HEK293 (cell line): ENCODE results near the gene RND1.
"Not testable (repeated sequence)": the region's sequence is repeated elsewhere in the genome, so short reads cannot be mapped to it uniquely, and the experiment has no call there.

Experiments used
- CTCF ChIA-PET: fragments of 350-600 bp; formaldehyde crosslinking; extraction: SDS; loops from one replicate; lab custom pipeline; 2021; ENCODE audit warnings: antibody characterized with exemption; lab: Yijun Ruan, JAX
- POLR2A ChIA-PET: fragments of 300-600 bp; formaldehyde crosslinking; extraction: SDS; loops from one replicate; lab custom pipeline; 2020; ENCODE audit warnings: antibody characterized with exemption, inconsistent platforms; lab: Yijun Ruan, JAX
- H3K27ac ChIP-seq: fragments of 200-500 bp; sonication (Bioruptor generic); 2 replicates; pipeline ENCODE4 v1.5.1; 2014; ENCODE audit warnings: low read depth, low read length, control low read depth, inconsistent platforms; ENCODE audit errors: extremely low read depth
- H3K36me3 ChIP-seq, 2 experiments: fragments of 200-500 bp in 1 of 2; sonication (Bioruptor generic) in 1 of 2; 1 replicate in 1 of 2; 2 replicates in 1 of 2; pipeline ENCODE4 v1.5.1; 2014 to 2017; ENCODE audit warnings: inconsistent platforms in 2 of 2, low read length in 2 of 2; ENCODE audit not compliant: control insufficient read depth in 2 of 2, insufficient read depth in 1 of 2
- H3K4me1 ChIP-seq: fragments of 200-500 bp; sonication (Bioruptor generic); 2 replicates; pipeline ENCODE4 v1.5.1; 2014; ENCODE audit warnings: mild to moderate bottlenecking, low read length, inconsistent platforms; ENCODE audit not compliant: control insufficient read depth, insufficient read depth
- H3K4me3 ChIP-seq: 2 replicates; pipeline ENCODE4 v1.5.1; 2011; ENCODE audit warnings: low read depth, mild to moderate bottlenecking, control low read depth, low read length, moderate library complexity
- H3K9me3 ChIP-seq: fragments of 200-500 bp; sonication (Bioruptor generic); 2 replicates; pipeline ENCODE4 v1.5.1; 2014; ENCODE audit warnings: low read depth, low read length, inconsistent platforms; ENCODE audit not compliant: control insufficient read depth, insufficient read depth
- GLIS2 ChIP-seq: fragments of 450-650 bp; formaldehyde crosslinking; IDR thresholded peaks from 2 replicates; pipeline ENCODE4 v1.5.1; 2016; ENCODE audit warnings: missing biosample characterization, missing genetic modification characterization
- MZF1 ChIP-seq: fragments of 450-650 bp; formaldehyde crosslinking; IDR thresholded peaks from 2 replicates; pipeline ENCODE4 v1.5.1; 2017; ENCODE audit warnings: missing biosample characterization, missing genetic modification characterization, borderline replicate concordance
- SCRT2 ChIP-seq: fragments of 450-650 bp; formaldehyde crosslinking; IDR thresholded peaks from 2 replicates; pipeline ENCODE4 v1.5.1; 2016; ENCODE audit warnings: missing biosample characterization, missing genetic modification characterization
- ZBTB44 ChIP-seq: fragments of 450-650 bp; IDR thresholded peaks from 2 replicates; pipeline ENCODE4 v1.5.1; 2018; ENCODE audit warnings: missing biosample characterization, mild to moderate bottlenecking, missing genetic modification characterization
- ZBTB8A ChIP-seq: fragments of 450-650 bp; formaldehyde crosslinking; IDR thresholded peaks from 2 replicates; pipeline ENCODE4 v1.5.1; 2016; ENCODE audit warnings: missing biosample characterization, missing genetic modification characterization
- ZEB2 ChIP-seq: fragments of 450-650 bp; formaldehyde crosslinking; IDR thresholded peaks from 2 replicates; pipeline ENCODE4 v1.5.1; 2016; ENCODE audit warnings: missing biosample characterization, missing genetic modification characterization
- ZNF155 ChIP-seq: fragments of 450-650 bp; formaldehyde crosslinking; IDR thresholded peaks from 2 replicates; pipeline ENCODE4 v1.5.1; 2016; ENCODE audit warnings: missing biosample characterization, missing genetic modification characterization
- ZNF221 ChIP-seq: fragments of 450-650 bp; formaldehyde crosslinking; IDR thresholded peaks from 2 replicates; pipeline ENCODE4 v1.5.1; 2017; ENCODE audit warnings: missing biosample characterization, missing genetic modification characterization, borderline replicate concordance
- ZNF248 ChIP-seq: fragments of 450-650 bp; formaldehyde crosslinking; IDR thresholded peaks from 2 replicates; pipeline ENCODE4 v1.5.1; 2017; ENCODE audit warnings: missing biosample characterization, missing genetic modification characterization
- ZNF280D ChIP-seq: fragments of 450-650 bp; formaldehyde crosslinking; IDR thresholded peaks from 2 replicates; pipeline ENCODE4 v1.5.1; 2016; ENCODE audit warnings: missing biosample characterization, missing genetic modification characterization
- ZNF335 ChIP-seq: fragments of 450-650 bp; formaldehyde crosslinking; conservative IDR thresholded peaks from 2 replicates; pipeline ENCODE4 v1.5.1; 2016; ENCODE audit warnings: missing biosample characterization, missing genetic modification characterization
- ZNF510 ChIP-seq: fragments of 450-650 bp; formaldehyde crosslinking; IDR thresholded peaks from 2 replicates; pipeline ENCODE4 v1.5.1; 2018; ENCODE audit warnings: mild to moderate bottlenecking, missing genetic modification characterization, missing biosample characterization; ENCODE audit not compliant: insufficient replicate concordance
- ZNF558 ChIP-seq: fragments of 450-650 bp; formaldehyde crosslinking; IDR thresholded peaks from 2 replicates; pipeline ENCODE4 v1.5.1; 2016; ENCODE audit warnings: missing biosample characterization, missing genetic modification characterization
- ZNF571 ChIP-seq: fragments of 450-650 bp; formaldehyde crosslinking; IDR thresholded peaks from 2 replicates; pipeline ENCODE4 v1.5.0; 2017; ENCODE audit warnings: missing biosample characterization, missing genetic modification characterization
- ZNF596 ChIP-seq: fragments of 450-650 bp; IDR thresholded peaks from 2 replicates; pipeline ENCODE4 v1.5.0; 2018; ENCODE audit warnings: missing biosample characterization, mild to moderate bottlenecking, missing genetic modification characterization, moderate library complexity
- ZNF600 ChIP-seq: fragments of 450-650 bp; formaldehyde crosslinking; IDR thresholded peaks from 2 replicates; pipeline ENCODE4 v1.5.1; 2016; ENCODE audit warnings: missing biosample characterization, missing genetic modification characterization
- ZNF621 ChIP-seq: fragments of 450-650 bp; formaldehyde crosslinking; IDR thresholded peaks from 2 replicates; pipeline ENCODE4 v1.5.1; 2017; ENCODE audit warnings: missing biosample characterization, missing genetic modification characterization
- ZNF785 ChIP-seq: fragments of 450-650 bp; formaldehyde crosslinking; IDR thresholded peaks from 2 replicates; pipeline ENCODE4 v1.5.1; 2016; ENCODE audit warnings: missing biosample characterization, missing genetic modification characterization
- ZNF843 ChIP-seq: fragments of 450-650 bp; formaldehyde crosslinking; IDR thresholded peaks from 2 replicates; pipeline ENCODE4 v1.5.1; 2016; ENCODE audit warnings: missing biosample characterization, missing genetic modification characterization
- ZXDB ChIP-seq: fragments of 450-650 bp; formaldehyde crosslinking; IDR thresholded peaks from 2 replicates; pipeline ENCODE4 v1.5.1; 2016; ENCODE audit warnings: missing biosample characterization, missing genetic modification characterization
- TF ChIP-seq, protein P1 (sequence below): fragments of 450-650 bp; formaldehyde crosslinking; IDR thresholded peaks from 2 replicates; pipeline ENCODE4 v1.5.1; 2016; ENCODE audit warnings: missing biosample characterization, missing genetic modification characterization
- TF ChIP-seq, protein P2 (sequence below): fragments of 450-650 bp; formaldehyde crosslinking; IDR thresholded peaks from 2 replicates; pipeline ENCODE4 v1.5.1; 2016; ENCODE audit warnings: missing biosample characterization, missing genetic modification characterization

Gene RND1

DNA sequence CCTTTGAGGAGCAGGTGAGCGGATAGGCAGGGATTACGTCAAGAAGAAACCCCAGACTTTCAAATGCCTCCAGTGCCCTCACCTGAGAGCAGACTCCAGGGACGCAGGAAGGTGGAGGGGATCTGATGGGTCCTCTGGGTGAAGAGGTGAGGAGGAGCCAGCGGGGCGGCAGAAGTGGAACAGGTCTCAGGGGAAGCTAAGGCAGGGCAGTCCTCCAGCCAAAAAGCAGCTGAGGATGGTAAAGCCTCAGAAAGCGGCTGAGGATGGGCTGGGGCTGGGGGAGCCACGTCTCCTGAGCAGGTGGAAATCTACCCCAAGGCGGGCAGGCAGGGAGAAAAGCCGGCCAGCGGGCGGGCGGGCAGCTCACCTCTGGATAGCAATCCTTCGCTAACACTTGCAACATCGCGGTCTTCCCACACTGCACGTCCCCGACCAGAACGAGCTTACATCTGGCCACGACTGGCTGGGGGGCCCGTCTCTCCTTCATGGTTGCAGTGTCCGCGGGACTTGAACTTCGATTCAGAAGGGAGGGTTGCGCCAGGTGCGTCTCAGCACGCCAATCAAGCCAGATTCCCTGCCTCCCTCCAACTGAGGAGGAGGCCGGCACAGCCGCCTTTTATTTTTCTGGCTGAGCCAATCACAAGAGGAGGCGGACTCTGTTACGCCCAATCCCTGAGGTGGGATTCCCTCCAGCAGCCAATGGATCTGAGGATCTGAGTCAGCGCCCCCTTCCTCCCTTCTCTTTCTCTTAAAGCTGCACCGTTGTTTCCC lies at the start of gene RND1 (continued):
- no peak; the same call in 1 of the 2 replicates for TF ChIP-seq GLIS2 (tag by site-specific recombination)
- TF ChIP-seq ZNF335 (tag by site-specific recombination), result peak; percentile 62
- no peak for TF ChIP-seq ZNF785 (tag by site-specific recombination)
- TF ChIP-seq ZNF600 (tag by site-specific recombination), result no peak
- TF ChIP-seq ZBTB8A (tag by site-specific recombination), result no peak
- no peak for TF ChIP-seq ZNF248 (tag by site-specific recombination)
- peak; percentile 67 for TF ChIP-seq ZEB2 (tag by site-specific recombination)
- no peak; the same call in 1 of the 2 replicates for TF ChIP-seq ZXDB (tag by site-specific recombination)
- TF ChIP-seq, protein P1, sequence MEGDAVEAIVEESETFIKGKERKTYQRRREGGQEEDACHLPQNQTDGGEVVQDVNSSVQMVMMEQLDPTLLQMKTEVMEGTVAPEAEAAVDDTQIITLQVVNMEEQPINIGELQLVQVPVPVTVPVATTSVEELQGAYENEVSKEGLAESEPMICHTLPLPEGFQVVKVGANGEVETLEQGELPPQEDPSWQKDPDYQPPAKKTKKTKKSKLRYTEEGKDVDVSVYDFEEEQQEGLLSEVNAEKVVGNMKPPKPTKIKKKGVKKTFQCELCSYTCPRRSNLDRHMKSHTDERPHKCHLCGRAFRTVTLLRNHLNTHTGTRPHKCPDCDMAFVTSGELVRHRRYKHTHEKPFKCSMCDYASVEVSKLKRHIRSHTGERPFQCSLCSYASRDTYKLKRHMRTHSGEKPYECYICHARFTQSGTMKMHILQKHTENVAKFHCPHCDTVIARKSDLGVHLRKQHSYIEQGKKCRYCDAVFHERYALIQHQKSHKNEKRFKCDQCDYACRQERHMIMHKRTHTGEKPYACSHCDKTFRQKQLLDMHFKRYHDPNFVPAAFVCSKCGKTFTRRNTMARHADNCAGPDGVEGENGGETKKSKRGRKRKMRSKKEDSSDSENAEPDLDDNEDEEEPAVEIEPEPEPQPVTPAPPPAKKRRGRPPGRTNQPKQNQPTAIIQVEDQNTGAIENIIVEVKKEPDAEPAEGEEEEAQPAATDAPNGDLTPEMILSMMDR (tag by site-specific recombination), result no peak; the same call in 1 of the 2 replicates
- TF ChIP-seq SCRT2, result peak; percentile 68; the same call in 1 of the 2 replicates

- H3K27ac ChIP-seq, result no peak overlapping the region
- no peak for TF ChIP-seq ZNF596 (tag by site-specific recombination)
- no peak for TF ChIP-seq MZF1 (tag by site-specific recombination)
- no peak for TF ChIP-seq ZNF155 (tag by site-specific recombination)
- no peak for TF ChIP-seq ZNF621 (tag by site-specific recombination)
- TF ChIP-seq, protein P2, sequence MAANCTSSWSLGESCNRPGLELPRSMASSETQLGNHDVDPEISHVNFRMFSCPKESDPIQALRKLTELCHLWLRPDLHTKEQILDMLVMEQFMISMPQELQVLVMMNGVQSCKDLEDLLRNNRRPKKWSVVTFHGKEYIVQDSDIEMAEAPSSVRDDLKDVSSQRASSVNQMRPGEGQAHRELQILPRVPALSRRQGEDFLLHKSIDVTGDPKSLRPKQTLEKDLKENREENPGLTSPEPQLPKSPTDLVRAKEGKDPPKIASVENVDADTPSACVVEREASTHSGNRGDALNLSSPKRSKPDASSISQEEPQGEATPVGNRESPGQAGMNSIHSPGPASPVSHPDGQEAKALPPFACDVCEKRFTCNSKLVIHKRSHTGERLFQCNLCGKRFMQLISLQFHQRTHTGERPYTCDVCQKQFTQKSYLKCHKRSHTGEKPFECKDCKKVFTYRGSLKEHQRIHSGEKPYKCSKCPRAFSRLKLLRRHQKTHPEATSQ (tag by site-specific recombination), result no peak
- no peaks in the 10 kb centered on the region for H3K4me1 ChIP-seq
- H3K9me3 ChIP-seq, result no peaks in the 10 kb centered on the region
- no peaks in the 10 kb centered on the region for H3K36me3 ChIP-seq
- ChIA-PET POLR2A (no interaction called here), CTCF (interaction anchor here (0.6 to 2.1 kb wide), 6 partner anchors 19 to 86 kb away, joined by 3 to 10 read pairs (median 4); no protein-coding TSS in a partner anchor)
- H3K4me3 ChIP-seq, result no peak overlapping the region
These were observed 44.5 kb upstream of the RND1 start for GRCh38 chr12:48910196-48910595.

DNA sequence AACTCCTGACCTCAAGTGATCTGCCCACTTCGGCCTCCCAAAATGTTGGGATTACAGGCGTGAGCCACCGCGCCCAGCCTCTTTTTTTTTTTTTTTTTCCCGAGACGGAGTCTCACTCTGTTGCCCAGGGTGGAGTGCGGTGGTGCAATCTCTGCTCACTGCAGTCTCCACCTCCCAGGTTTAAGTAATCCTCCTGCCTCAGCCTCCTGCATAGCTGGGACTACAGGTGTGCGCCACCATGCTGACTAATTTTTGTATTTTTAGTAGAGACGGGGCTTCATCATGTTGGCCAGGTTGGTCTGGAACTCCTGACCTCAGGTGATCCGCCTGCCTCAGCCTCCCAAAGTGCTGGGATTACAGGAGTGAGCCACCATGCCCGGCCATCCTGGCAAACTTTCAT lies 44.0 kb upstream of the RND1 start:
- not testable (repeated sequence) for H3K4me3 ChIP-seq, H3K27ac ChIP-seq, H3K4me1 ChIP-seq, H3K9me3 ChIP-seq, H3K36me3 ChIP-seq
- ChIA-PET CTCF (interaction anchor here (0.6 to 1.5 kb wide), 4 partner anchors 75 to 623 kb away, joined by 3 to 4 read pairs (median 3); no protein-coding TSS in a partner anchor), POLR2A (interaction anchor here (0.6 kb wide), 1 partner anchor 60 kb away, joined by 7 read pairs; no protein-coding TSS in a partner anchor)

DNA sequence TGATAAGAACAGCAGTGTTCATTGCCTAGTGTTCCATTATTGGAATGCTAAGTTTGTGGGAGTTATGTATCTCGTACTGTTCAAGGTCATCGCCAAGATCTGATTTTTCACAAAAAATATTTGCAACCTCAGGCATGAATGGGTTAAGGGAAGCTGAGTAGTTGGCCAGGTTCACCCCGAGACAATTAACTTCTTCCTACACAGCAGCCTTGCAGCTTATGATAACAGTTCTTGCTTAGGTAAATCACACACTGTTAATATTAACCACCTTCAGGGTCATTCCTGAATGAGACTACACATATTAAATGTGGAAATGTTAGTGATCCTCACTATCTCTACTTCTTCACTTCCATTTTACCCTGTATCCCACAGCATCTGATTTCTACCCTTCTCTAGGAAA lies 41.6 kb upstream of the RND1 start:
- H3K4me3 ChIP-seq, result no peak overlapping the region
- ChIA-PET CTCF (interaction anchor here (0.9 to 3.3 kb wide), 3 partner anchors 24 to 81 kb away, joined by 3 to 14 read pairs (median 5); no protein-coding TSS in a partner anchor), POLR2A (interaction anchor here (1.6 kb wide), 1 partner anchor 50 kb away, joined by 3 read pairs; the partner anchor contains the start of gene ARF3)
- no peaks in the 10 kb centered on the region for H3K9me3 ChIP-seq
- no peak for TF ChIP-seq ZBTB44
- TF ChIP-seq ZNF280D (tag by site-specific recombination), result no peak
- no peak for TF ChIP-seq ZNF558 (tag by site-specific recombination)
- TF ChIP-seq ZNF221 (tag by site-specific recombination), result no peak
- no peak for TF ChIP-seq ZNF510 (tag by site-specific recombination)
- no peak for TF ChIP-seq ZNF571 (tag by site-specific recombination)
- TF ChIP-seq ZNF843 (tag by site-specific recombination), result no peak
- peaks cover 4% of the 10 kb centered on the region; the same call in 1 of the 2 replicates for H3K4me1 ChIP-seq
- H3K27ac ChIP-seq, result no peak overlapping the region
- no peaks in the 10 kb centered on the region for H3K36me3 ChIP-seq
